ENCODE data around the gene KLC4.
"Not testable (repeated sequence)": the region's sequence is repeated elsewhere in the genome, so short reads cannot be mapped to it uniquely, and the experiment has no call there.

The KLC4 gene

GRCh38 chr6:43070028-43070632, 10.7 kb downstream of the KLC4 start:
- no peak for DNase-seq (ENCODE audit: low read depth, low spot score)

- DNase-seq (ENCODE audit: low read depth, low spot score) = no peak
Observed at GRCh38 chr6:43074847-43075669, 15.6 kb downstream of the KLC4 start.

- DNase-seq (ENCODE audit: low read depth, low spot score) = no peak
Observed at GRCh38 chr6:43075670-43076463, 16.4 kb downstream of the KLC4 start, which contains the start of gene PTK7. Gene PTK7 (plus strand): TSS chr6:43076314. CDS start chr6:43076489, 175 bp downstream.

- no peak for DNase-seq (ENCODE audit: low read depth, low spot score)
Observed at GRCh38 chr6:43076464-43077332, 17.3 kb downstream of the KLC4 start.

- DNase-seq (ENCODE audit: low read depth, low spot score) = no peak
Observed at GRCh38 chr6:43077333-43077809, 17.9 kb downstream of the KLC4 start.

GRCh38 chr6:43077981-43078511, 18.6 kb downstream of the KLC4 start:
- no peak for DNase-seq (ENCODE audit: low read depth, low spot score)

- no peak for DNase-seq (ENCODE audit: low read depth, low spot score)
Observed at GRCh38 chr6:43078691-43079090, 19.3 kb downstream of the KLC4 start.

GRCh38 chr6:43081043-43081442, 21.6 kb downstream of the KLC4 start:
- no peak for DNase-seq (ENCODE audit: low read depth, low spot score)

- DNase-seq (ENCODE audit: low read depth, low spot score) = not testable (repeated sequence)
Observed at GRCh38 chr6:43081922-43082321, 22.5 kb downstream of the KLC4 start.

GRCh38 chr6:43082806-43083655, 23.6 kb downstream of the KLC4 start:
- no peak for DNase-seq (ENCODE audit: low read depth, low spot score)

GRCh38 chr6:43086022-43086658, 26.7 kb downstream of the KLC4 start:
- no peak for DNase-seq (ENCODE audit: low read depth, low spot score)

GRCh38 chr6:43088654-43089056, 29.2 kb downstream of the KLC4 start:
- no peak for DNase-seq (ENCODE audit: low read depth, low spot score)

- no peak for DNase-seq (ENCODE audit: low read depth, low spot score)
Observed at GRCh38 chr6:43089467-43089866, 30.0 kb downstream of the KLC4 start.

- DNase-seq (ENCODE audit: low read depth, low spot score) = no peak
Observed at GRCh38 chr6:43089874-43090558, 30.6 kb downstream of the KLC4 start.

- DNase-seq (ENCODE audit: low read depth, low spot score) = no peak
Observed at GRCh38 chr6:43090559-43090956, 31.1 kb downstream of the KLC4 start.

GRCh38 chr6:43091020-43091419, 31.6 kb downstream of the KLC4 start:
- no peak for DNase-seq (ENCODE audit: low read depth, low spot score)

GRCh38 chr6:43091436-43091991, 32.1 kb downstream of the KLC4 start:
- no peak for DNase-seq (ENCODE audit: low read depth, low spot score)

GRCh38 chr6:43092635-43093034, 33.2 kb downstream of the KLC4 start:
- DNase-seq (ENCODE audit: low read depth, low spot score) = no peak
